NCI-H146 treated with DMSO at 0.1 percent for 48 hours (cell line): Measurements from ENCODE around the gene ARPP21.

Source experiments
- DNase-seq: peaks from one replicate; lab custom pipeline; 2025; ENCODE audit not compliant: unreplicated experiment; lab: John Stamatoyannopoulos, UW

The ARPP21 gene

GRCh38 chr3:35641331-35641730 is 2.0 kb downstream of the ARPP21 start:
- no peak for DNase-seq

- DNase-seq = no peak
These were observed 2.7 kb downstream of the ARPP21 start for GRCh38 chr3:35641920-35642527.

GRCh38 chr3:35643495-35643894 is 4.2 kb downstream of the ARPP21 start:
- no peak for DNase-seq

GRCh38 chr3:35644451-35644850 is 5.1 kb downstream of the ARPP21 start:
- no peak for DNase-seq

- DNase-seq = no peak
These were observed 5.9 kb downstream of the ARPP21 start for GRCh38 chr3:35645189-35645588.

- no peak for DNase-seq
These were observed 6.8 kb downstream of the ARPP21 start for GRCh38 chr3:35646081-35646480.

- no peak for DNase-seq
These were observed 8.1 kb downstream of the ARPP21 start for GRCh38 chr3:35647461-35647860.

- no peak for DNase-seq
These were observed 9.0 kb downstream of the ARPP21 start for GRCh38 chr3:35648347-35648746.

- DNase-seq = no peak
These were observed 10.1 kb downstream of the ARPP21 start for GRCh38 chr3:35649405-35649804.

GRCh38 chr3:35651426-35651825 is 12.1 kb downstream of the ARPP21 start:
- no peak for DNase-seq

- no peak for DNase-seq
These were observed 12.5 kb downstream of the ARPP21 start for GRCh38 chr3:35651851-35652250.

- no peak for DNase-seq
These were observed 14.0 kb downstream of the ARPP21 start for GRCh38 chr3:35653347-35653746.

- no peak for DNase-seq
These were observed 15.2 kb downstream of the ARPP21 start for GRCh38 chr3:35654476-35654875.

GRCh38 chr3:35658686-35659085 is 19.4 kb downstream of the ARPP21 start:
- DNase-seq = no peak

GRCh38 chr3:35659768-35660167 is 20.4 kb downstream of the ARPP21 start:
- DNase-seq = no peak

GRCh38 chr3:35663471-35663870 is 24.1 kb downstream of the ARPP21 start:
- no peak for DNase-seq

- peak; percentile 2 for DNase-seq
These were observed 25.2 kb downstream of the ARPP21 start for GRCh38 chr3:35664460-35664919.

- no peak for DNase-seq
These were observed 26.2 kb downstream of the ARPP21 start for GRCh38 chr3:35665390-35666055.

- DNase-seq = no peak
These were observed 27.6 kb downstream of the ARPP21 start for GRCh38 chr3:35666888-35667287.

- no peak for DNase-seq
These were observed 31.2 kb downstream of the ARPP21 start for GRCh38 chr3:35670408-35670965.

- no peak for DNase-seq
These were observed 32.2 kb downstream of the ARPP21 start for GRCh38 chr3:35671483-35671882.

GRCh38 chr3:35673017-35673416 is 33.7 kb downstream of the ARPP21 start:
- no peak for DNase-seq
